B cell (primary cell): ENCODE results near the gene KIRREL3. TPM values are rescaled to one million over a fixed set of nuclear protein-coding genes. Genes with fewer than 3 reads are reported as not detected.
"Not testable (repeated sequence)": the region's sequence is repeated elsewhere in the genome, so short reads cannot be mapped to it uniquely, and the experiment has no call there.

Experiments
- ATAC-seq: fragments of 200-7000 bp; cut with Tn5 transposase; one replicate; pipeline ENCODE4 v1.10.0; 2021; ENCODE audit warnings: low read depth, mild to moderate bottlenecking, moderate number of reproducible peaks, moderate library complexity
- CTCF ChIA-PET: fragments of 350-600 bp; sonication (Branson Sonifier 250); formaldehyde crosslinking; loops from one replicate; lab custom pipeline; 2021; ENCODE audit warnings: antibody characterized with exemption, inconsistent platforms; lab: Charles Lee
- POLR2A ChIA-PET: fragments of 350-600 bp; sonication (Branson Sonifier 250); formaldehyde crosslinking; loops from one replicate; lab custom pipeline; 2021; ENCODE audit warnings: antibody characterized with exemption; lab: Charles Lee
- DNase-seq: peaks from one replicate; pipeline ENCODE4 v3.0.0; 2013
- H2AFZ ChIP-seq: 2 replicates; pipeline ENCODE4 v1.6.1; 2012; ENCODE audit warnings: mild to moderate bottlenecking, low read depth, low read length; ENCODE audit not compliant: insufficient read depth, poor library complexity, severe bottlenecking
- H3K27ac ChIP-seq, 2 donors: 1 replicate in 1 of 2; 2 replicates in 1 of 2; pipeline ENCODE4 v1.5.1; 2012 to 2013; ENCODE audit warnings: low read length in 2 of 2, mild to moderate bottlenecking in 2 of 2, moderate library complexity in 1 of 2
- H3K27me3 ChIP-seq, 4 experiments: fragments of 200-600 bp in 1 of 4; sonication (generic) in 1 of 4; replicated peaks in 1 of 4; 1 replicate in 2 of 4; 2 replicates in 2 of 4; pipeline versions ENCODE4 v1.6.1 to v1.7.0; 2013 to 2016; ENCODE audit warnings: low read length in 3 of 4, mild to moderate bottlenecking in 2 of 4, mixed read lengths in 1 of 4, moderate library complexity in 1 of 4; ENCODE audit not compliant: insufficient read depth in 4 of 4, control insufficient read depth in 3 of 4; ENCODE audit errors: control extremely low read depth in 1 of 4
- H3K36me3 ChIP-seq, 2 experiments: replicated peaks in 1 of 2; 1 replicate in 1 of 2; 2 replicates in 1 of 2; pipeline versions ENCODE4 v1.6.1 to v1.7.1; 2013; ENCODE audit warnings: low read length in 1 of 2; ENCODE audit not compliant: insufficient read depth in 2 of 2, control insufficient read depth in 1 of 2; ENCODE audit errors: control extremely low read depth in 1 of 2, extremely low read depth in 1 of 2
- H3K4me1 ChIP-seq, 2 donors: fragments of 200-600 bp in 1 of 2; sonication (generic) in 1 of 2; 1 replicate in 1 of 2; 2 replicates in 1 of 2; pipeline versions ENCODE4 v1.5.1 to v1.6.1; 2013 to 2017; ENCODE audit warnings: low read length in 2 of 2; ENCODE audit not compliant: control insufficient read depth in 2 of 2, insufficient read depth in 2 of 2
- H3K4me2 ChIP-seq: replicated peaks from 2 replicates; pipeline ENCODE3; 2012; ENCODE audit warnings: mild to moderate bottlenecking, low read depth, low read length; ENCODE audit not compliant: poor library complexity, severe bottlenecking
- H3K4me3 ChIP-seq, 5 experiments: fragments of 200-600 bp in 1 of 5; sonication (generic) in 1 of 5; 1 replicate in 3 of 5; 2 replicates in 2 of 5; pipeline versions ENCODE4 v1.5.1 to v1.7.0; 2011 to 2016; ENCODE audit warnings: low read length in 4 of 5, mild to moderate bottlenecking in 4 of 5, low read depth in 2 of 5, control low read depth in 1 of 5, moderate library complexity in 1 of 5; ENCODE audit not compliant: insufficient read depth in 1 of 5; ENCODE audit errors: control extremely low read depth in 1 of 5, extremely low read depth in 1 of 5
- H3K79me2 ChIP-seq: fragments of 200-600 bp; sonication (generic); one replicate; pipeline ENCODE4 v1.6.0; 2016; ENCODE audit warnings: low read length; ENCODE audit not compliant: control insufficient read depth, insufficient read depth
- H3K9ac ChIP-seq: fragments of 200-600 bp; sonication (generic); 2 replicates; pipeline ENCODE4 v1.6.1; 2017; ENCODE audit warnings: mild to moderate bottlenecking, low read length, moderate library complexity
- H3K9me3 ChIP-seq, 3 donors: one replicate each; pipeline versions ENCODE4 v1.6.1 to v1.7.1; 2013; ENCODE audit warnings: low read length in 2 of 3; ENCODE audit not compliant: control insufficient read depth in 2 of 3, insufficient read depth in 1 of 3; ENCODE audit errors: control extremely low read depth in 1 of 3
- H4K20me1 ChIP-seq: 2 replicates; pipeline ENCODE4 v1.6.0; 2012; ENCODE audit warnings: mild to moderate bottlenecking, low read length; ENCODE audit not compliant: insufficient read depth, control insufficient read depth, poor library complexity, severe bottlenecking
- H3K27ac Mint-ChIP-seq: one replicate; pipeline ENCODE4 v1.8.0; 2021; ENCODE audit warnings: mixed read lengths
- H3K27me3 Mint-ChIP-seq: one replicate; pipeline ENCODE4 v1.8.0; 2021; ENCODE audit warnings: mixed read lengths
- H3K4me1 Mint-ChIP-seq: one replicate; pipeline ENCODE4 v1.8.0; 2021; ENCODE audit warnings: mixed read lengths
- H3K4me3 Mint-ChIP-seq: one replicate; pipeline ENCODE4 v1.8.0; 2021; ENCODE audit warnings: mixed read lengths
- H3K9me3 Mint-ChIP-seq: one replicate; pipeline ENCODE4 v1.8.0; 2022; ENCODE audit warnings: mixed read lengths; ENCODE audit not compliant: insufficient read depth
- CTCF ChIP-seq: fragments of 200-600 bp; IDR thresholded peaks from one replicate; pipeline ENCODE4 v1.8.0; 2022; ENCODE audit warnings: antibody characterized with exemption, mild to moderate bottlenecking
- EZH2 ChIP-seq: IDR thresholded peaks from 2 replicates; pipeline ENCODE4 v1.6.1; 2012; ENCODE audit warnings: borderline replicate concordance, low read depth, mild to moderate bottlenecking, moderate library complexity, low read length; ENCODE audit not compliant: insufficient read depth, poor library complexity, severe bottlenecking
- WGBS: methylation state at CpG from one replicate; pipeline ENCODE4 v1.1.5; 2013; ENCODE audit warnings: missing lambda C conversion rate; ENCODE audit not compliant: insufficient coverage; 5-methylcytosine and 5-hydroxymethylcytosine counted together
- intact Hi-C: fragments of 100-400 bp; cut with micrococcal nuclease; formaldehyde crosslinking; loops from one replicate; pipeline ENCODE4 v1.10.0; 2022
- polyA plus RNA-seq: library from polyadenylated mRNA; depleted of rRNA; stranded (reverse); fragments of >200 nt; gene quantifications from 2 replicates; pipeline ENCODE4 v1.2.3, GENCODE V29; 2012
- total RNA-seq, 2 donors: library from RNA; stranded (reverse); fragments of 120-200 nt in 1 of 2; gene quantifications; 1 replicate in 1 of 2; 2 replicates in 1 of 2; pipeline versions ENCODE4 v1.2.3 to v1.2.4, GENCODE V29; 2013 to 2022

Gene KIRREL3
- total and polyA plus RNA-seq, 2 donors (not counting 1 experiment from before 2014, with no cell fraction given), result not detected

- Histone ChIP-seq H3K79me2 (no peaks in the 10 kb centered on the region), H3K9me3 (no peaks in the 10 kb centered on the region), H3K9ac (no peak overlapping the region), H3K27ac (no peak overlapping the region), H2AFZ (no peak overlapping the region), H3K4me2 (no peak overlapping the region), H4K20me1 (no peaks in the 10 kb centered on the region), H3K27me3 (no peaks in the 10 kb centered on the region), H3K4me3 (no peak overlapping the region), H3K36me3 (no peaks in the 10 kb centered on the region), H3K4me1 (no peaks in the 10 kb centered on the region)
- WGBS, result no CpG with 5 or more reads among the region's 7 CpGs
- DNase-seq, result no peak
- H3K4me1 Mint-ChIP-seq, result no peaks in the 10 kb centered on the region
- H3K27ac Mint-ChIP-seq, result no peak overlapping the region
- intact Hi-C loops, result no loop called here
- ChIA-PET CTCF (no interaction called here), POLR2A (no interaction called here)
- no peak for ATAC-seq
- H3K27me3 Mint-ChIP-seq, result no peaks in the 10 kb centered on the region
- H3K9me3 Mint-ChIP-seq, result no peaks in the 10 kb centered on the region
- no peak overlapping the region for H3K4me3 Mint-ChIP-seq
- TF ChIP-seq CTCF (no peak), EZH2 (no peak)
These were observed 624.8 kb downstream of the KIRREL3 start for GRCh38 chr11:126375726-126376125.

GRCh38 chr11:126374562-126375300, 625.8 kb downstream of the KIRREL3 start:
- H3K9ac ChIP-seq, H3K27ac Mint-ChIP-seq, H3K4me3 ChIP-seq, CTCF ChIA-PET, ATAC-seq, DNase-seq, H3K4me3 Mint-ChIP-seq, H3K36me3 ChIP-seq, H3K9me3 Mint-ChIP-seq, H3K27me3 ChIP-seq, POLR2A ChIA-PET, H3K4me2 ChIP-seq, H3K9me3 ChIP-seq, H3K4me1 ChIP-seq, H3K27ac ChIP-seq, H3K79me2 ChIP-seq, H4K20me1 ChIP-seq, H3K4me1 Mint-ChIP-seq, H3K27me3 Mint-ChIP-seq, intact Hi-C loops, H2AFZ ChIP-seq: not testable (repeated sequence)
- whole genome bisulfite sequencing, result 98% methylated on average over 8 of the region's 28 CpGs

GRCh38 chr11:126373389-126374066, 627.0 kb downstream of the KIRREL3 start:
- H3K27ac Mint-ChIP-seq, H3K4me2 ChIP-seq, H3K9ac ChIP-seq, H3K4me1 Mint-ChIP-seq, H3K4me3 ChIP-seq, POLR2A ChIA-PET, H3K36me3 ChIP-seq, ATAC-seq, H3K9me3 Mint-ChIP-seq, H2AFZ ChIP-seq, H3K79me2 ChIP-seq, H3K4me1 ChIP-seq, intact Hi-C loops, H3K9me3 ChIP-seq, H3K27ac ChIP-seq, H3K27me3 ChIP-seq, H3K27me3 Mint-ChIP-seq, DNase-seq, CTCF ChIA-PET, H3K4me3 Mint-ChIP-seq, H4K20me1 ChIP-seq: not testable (repeated sequence)
- 87% methylated on average over 7 of the region's 12 CpGs for WGBS
